Endothelial cell (in vitro differentiated cells): ENCODE data around the gene ARMC2. TPM values are rescaled to one million over a fixed set of nuclear protein-coding genes. Genes with fewer than 3 reads are reported as not detected.

Experiments
- DNase-seq: peaks from one replicate; pipeline ENCODE4 v3.0.0; 2021; ENCODE audit warnings: low spot score
- H3K27ac Mint-ChIP-seq: one replicate; pipeline ENCODE4 v1.8.0; 2021; ENCODE audit warnings: mixed read lengths, inconsistent platforms; ENCODE audit not compliant: unreplicated experiment
- H3K27me3 Mint-ChIP-seq: one replicate; pipeline ENCODE4 v1.8.0; 2021; ENCODE audit warnings: mild to moderate bottlenecking, moderate library complexity, mixed read lengths, inconsistent platforms; ENCODE audit not compliant: unreplicated experiment
- H3K36me3 Mint-ChIP-seq: one replicate; pipeline ENCODE4 v1.8.0; 2021; ENCODE audit warnings: mild to moderate bottlenecking, low read depth, mixed read lengths, inconsistent platforms; ENCODE audit not compliant: unreplicated experiment
- H3K4me1 Mint-ChIP-seq: one replicate; pipeline ENCODE4 v1.8.0; 2021; ENCODE audit warnings: mild to moderate bottlenecking, mixed read lengths, inconsistent platforms; ENCODE audit not compliant: unreplicated experiment
- H3K4me3 Mint-ChIP-seq: one replicate; pipeline ENCODE4 v1.8.0; 2021; ENCODE audit warnings: mild to moderate bottlenecking, mixed read lengths, inconsistent platforms; ENCODE audit not compliant: unreplicated experiment
- H3K9me3 Mint-ChIP-seq: one replicate; pipeline ENCODE4 v1.8.0; 2021; ENCODE audit warnings: mixed read lengths, inconsistent platforms; ENCODE audit not compliant: unreplicated experiment
- total RNA-seq: library from RNA; stranded (reverse); fragmentation: NEBNext Ultra II Directional; extraction: Animal tissue kit (Norgen Biotek cat#: 25700); gene quantifications from one replicate; pipeline ENCODE4 v1.2.1, GENCODE V29; 2021; ENCODE audit not compliant: unreplicated experiment
- TF ChIP-seq, protein P1 (sequence below): fragments of 200-600 bp; sonication (generic); IDR thresholded peaks from one replicate; pipeline ENCODE4 v1.5.0; 2021; ENCODE audit warnings: antibody characterized with exemption; ENCODE audit not compliant: unreplicated experiment

The ARMC2 gene
- total RNA-seq, 1 donor from 2014 or later = 6.3 TPM

DNA sequence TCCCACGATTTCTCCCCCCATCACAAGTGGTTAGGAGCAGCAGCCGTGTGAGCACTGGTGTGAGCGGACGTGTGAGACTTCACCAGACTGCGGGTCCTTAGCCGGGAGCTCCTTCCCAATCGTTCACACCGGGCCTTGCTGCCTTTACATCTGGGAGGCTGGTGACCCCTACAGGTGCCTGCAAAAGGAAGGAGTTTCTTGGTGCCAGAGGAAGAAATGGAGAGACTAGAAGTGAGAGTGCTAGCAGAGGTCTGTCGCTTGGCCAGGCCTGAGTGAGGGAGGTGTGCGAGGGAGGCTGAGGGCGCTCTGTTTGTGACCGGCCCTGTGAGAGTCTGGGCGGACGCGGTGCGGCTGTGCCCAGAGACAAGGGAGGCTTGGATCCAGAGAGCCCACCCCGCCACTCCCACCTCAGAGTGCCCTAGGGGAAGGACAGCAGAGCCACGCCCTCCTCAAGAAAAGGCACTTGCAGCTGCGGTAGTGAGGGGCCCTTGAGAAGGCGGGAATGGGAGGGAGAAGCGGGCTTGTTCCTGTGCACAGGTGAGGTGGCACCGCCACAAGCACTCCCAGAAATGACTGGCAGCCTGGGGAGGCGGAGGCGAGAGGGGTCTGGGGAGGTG lies 10.0 kb upstream of the ARMC2 start:
- peak overlapping the region; percentile 68 for H3K4me3 Mint-ChIP-seq
- H3K27ac Mint-ChIP-seq = no peak overlapping the region

DNA sequence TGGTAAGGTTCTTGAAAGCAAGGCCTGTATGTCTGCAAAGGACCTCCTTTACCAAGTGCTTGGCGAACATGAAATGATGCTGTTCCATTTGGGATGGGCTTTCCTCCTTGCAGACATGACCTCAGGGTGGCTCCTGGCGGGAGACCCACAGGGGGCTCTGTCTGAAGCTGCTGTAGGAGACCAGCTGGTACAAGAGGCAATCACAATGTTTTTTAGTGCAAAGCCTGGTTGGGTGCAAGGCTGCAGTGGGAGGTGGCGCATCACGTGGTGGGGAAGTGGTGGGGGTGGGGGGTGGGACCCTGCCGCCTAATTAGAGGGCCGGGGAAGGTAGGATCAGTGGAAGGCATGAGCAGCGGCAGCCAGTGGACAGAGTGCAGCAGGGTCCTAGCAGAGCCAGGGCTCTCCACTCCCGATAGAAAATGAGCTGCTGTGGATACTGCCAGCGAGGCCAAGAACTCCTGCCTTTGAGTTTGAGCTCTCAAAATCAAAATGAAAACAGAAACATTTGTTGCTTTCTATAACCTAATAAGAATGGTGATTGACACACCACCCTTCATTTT lies 9.1 kb upstream of the ARMC2 start:
- Mint-ChIP-seq H3K27ac (no peak overlapping the region), H3K9me3 (no peaks in the 10 kb centered on the region), H3K4me3 (no peak overlapping the region), H3K36me3 (peaks cover 3% of the 10 kb centered on the region), H3K27me3 (peaks cover 6% of the 10 kb centered on the region), H3K4me1 (peaks cover 19% of the 10 kb centered on the region)
- TF ChIP-seq, protein P1, sequence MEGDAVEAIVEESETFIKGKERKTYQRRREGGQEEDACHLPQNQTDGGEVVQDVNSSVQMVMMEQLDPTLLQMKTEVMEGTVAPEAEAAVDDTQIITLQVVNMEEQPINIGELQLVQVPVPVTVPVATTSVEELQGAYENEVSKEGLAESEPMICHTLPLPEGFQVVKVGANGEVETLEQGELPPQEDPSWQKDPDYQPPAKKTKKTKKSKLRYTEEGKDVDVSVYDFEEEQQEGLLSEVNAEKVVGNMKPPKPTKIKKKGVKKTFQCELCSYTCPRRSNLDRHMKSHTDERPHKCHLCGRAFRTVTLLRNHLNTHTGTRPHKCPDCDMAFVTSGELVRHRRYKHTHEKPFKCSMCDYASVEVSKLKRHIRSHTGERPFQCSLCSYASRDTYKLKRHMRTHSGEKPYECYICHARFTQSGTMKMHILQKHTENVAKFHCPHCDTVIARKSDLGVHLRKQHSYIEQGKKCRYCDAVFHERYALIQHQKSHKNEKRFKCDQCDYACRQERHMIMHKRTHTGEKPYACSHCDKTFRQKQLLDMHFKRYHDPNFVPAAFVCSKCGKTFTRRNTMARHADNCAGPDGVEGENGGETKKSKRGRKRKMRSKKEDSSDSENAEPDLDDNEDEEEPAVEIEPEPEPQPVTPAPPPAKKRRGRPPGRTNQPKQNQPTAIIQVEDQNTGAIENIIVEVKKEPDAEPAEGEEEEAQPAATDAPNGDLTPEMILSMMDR = no peak
- peak; percentile 16 for DNase-seq

More for the DNA sequence above, 10.0 kb upstream of the ARMC2 start:
- Mint-ChIP-seq H3K4me1 (peaks cover 19% of the 10 kb centered on the region), H3K27me3 (peaks cover 6% of the 10 kb centered on the region), H3K9me3 (no peaks in the 10 kb centered on the region), H3K36me3 (peaks cover 3% of the 10 kb centered on the region)
- TF ChIP-seq, protein P1 = no peak
- peak; percentile 44 for DNase-seq

DNA sequence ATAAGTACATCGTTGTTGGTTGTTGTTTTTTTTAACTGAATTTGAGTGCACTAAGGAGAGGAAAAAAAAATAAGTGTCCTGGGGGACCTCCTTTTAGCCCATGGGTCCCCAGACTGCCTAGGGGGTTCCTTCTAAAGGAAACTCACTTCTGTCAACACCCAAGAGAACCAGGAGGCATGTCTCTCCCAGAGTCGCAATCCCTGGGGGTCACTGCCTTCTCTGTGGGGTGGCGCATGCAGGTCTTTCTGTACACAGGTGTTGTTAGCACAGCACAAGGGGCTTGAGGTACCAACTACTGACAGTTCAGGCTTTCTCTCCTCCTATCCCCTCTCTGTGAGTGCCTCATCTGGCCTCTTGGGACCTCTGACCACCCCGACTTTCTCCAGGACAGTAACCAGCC lies 7.3 kb upstream of the ARMC2 start:
- Mint-ChIP-seq H3K4me3 (no peak overlapping the region), H3K27ac (no peak overlapping the region), H3K9me3 (no peaks in the 10 kb centered on the region), H3K27me3 (peaks cover 6% of the 10 kb centered on the region), H3K4me1 (peaks cover 19% of the 10 kb centered on the region), H3K36me3 (peaks cover 3% of the 10 kb centered on the region)
- no peak for DNase-seq
- TF ChIP-seq, protein P1 = no peak

DNA sequence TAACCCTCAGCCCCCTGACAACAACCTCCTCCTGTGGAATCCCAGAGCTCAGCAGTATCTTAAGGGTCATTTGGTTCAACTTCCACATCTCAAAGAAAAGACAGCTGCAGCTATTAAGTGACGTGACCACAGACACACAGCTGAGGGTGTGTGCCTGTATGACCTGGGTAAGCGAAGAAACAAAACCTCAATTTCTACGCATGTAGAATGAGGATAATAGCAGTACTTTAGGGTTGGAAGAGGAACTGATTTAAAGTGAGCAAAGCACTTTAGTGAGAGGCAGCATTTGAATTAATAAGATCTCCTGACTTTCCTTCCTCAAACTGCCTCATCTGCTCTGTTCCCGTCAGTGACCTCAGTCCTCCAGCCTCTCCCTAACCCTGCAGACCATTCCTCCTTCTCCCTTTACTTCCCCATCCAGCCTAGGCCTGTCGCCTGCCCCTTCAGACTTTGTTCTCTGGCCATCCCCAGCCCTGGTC lies 6.8 kb upstream of the ARMC2 start:
- H3K9me3 Mint-ChIP-seq = no peaks in the 10 kb centered on the region
- no peak overlapping the region for H3K4me3 Mint-ChIP-seq
- DNase-seq = no peak
- H3K4me1 Mint-ChIP-seq = peaks cover 19% of the 10 kb centered on the region
- H3K27me3 Mint-ChIP-seq = peaks cover 6% of the 10 kb centered on the region
- TF ChIP-seq, protein P1 = no peak
- peaks cover 3% of the 10 kb centered on the region for H3K36me3 Mint-ChIP-seq
- no peak overlapping the region for H3K27ac Mint-ChIP-seq

DNA sequence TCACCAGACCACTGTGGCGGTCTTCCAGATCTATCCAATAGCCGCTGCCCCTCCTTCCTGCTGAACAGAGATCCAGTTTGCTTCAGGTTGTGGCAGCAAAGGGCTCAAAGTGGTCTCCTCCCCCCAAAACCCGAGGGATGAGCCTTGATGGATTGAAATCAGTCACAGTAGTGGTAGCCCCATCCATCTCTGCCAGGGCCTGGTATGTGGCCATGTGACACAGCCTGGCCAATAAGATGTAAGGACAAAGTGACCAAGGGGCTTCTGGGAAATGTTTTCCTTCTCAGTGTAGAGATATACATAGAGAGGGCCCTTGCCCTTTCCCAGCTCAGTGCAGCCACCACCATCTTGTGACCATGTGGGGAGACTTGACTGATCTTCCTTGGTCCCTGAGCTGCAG lies 4.1 kb upstream of the ARMC2 start:
- H3K9me3 Mint-ChIP-seq = no peaks in the 10 kb centered on the region
- peaks cover 2% of the 10 kb centered on the region for H3K27me3 Mint-ChIP-seq
- peaks cover 5% of the 10 kb centered on the region for H3K4me1 Mint-ChIP-seq
- H3K27ac Mint-ChIP-seq = no peak overlapping the region
- DNase-seq = no peak
- no peak overlapping the region for H3K4me3 Mint-ChIP-seq
- TF ChIP-seq, protein P1 = no peak
- no peaks in the 10 kb centered on the region for H3K36me3 Mint-ChIP-seq
